OCI-LY3 (cell line): ENCODE data around the gene NKAIN4.

Experiments used
- H2AFZ ChIP-seq: fragments of 200-600, 300-600 bp; shearing (Covaris generic); 2 replicates; pipeline ENCODE4 v1.6.0; 2014; ENCODE audit warnings: antibody characterized with exemption, low read depth, low read length
- H3K27ac ChIP-seq: fragments of 200-600, 300-600 bp; sonication (generic); 2 replicates; pipeline ENCODE4 v1.5.1; 2014; ENCODE audit warnings: mild to moderate bottlenecking, low read length, moderate library complexity, mixed read lengths
- H3K27me3 ChIP-seq: fragments of 200-600, 300-600 bp; sonication (generic); 2 replicates; pipeline ENCODE4 v1.6.1; 2014; ENCODE audit warnings: low read depth, low read length, mixed read lengths
- H3K36me3 ChIP-seq: fragments of 200-600, 300-600 bp; sonication (generic); replicated peaks from 2 replicates; pipeline ENCODE3; 2014; ENCODE audit warnings: low read depth, low read length, mixed read lengths
- H3K4me1 ChIP-seq: fragments of 300-600, 200-600 bp; sonication (generic); 2 replicates; pipeline ENCODE4 v1.6.1; 2014; ENCODE audit warnings: low read length, mixed read lengths
- H3K4me2 ChIP-seq: fragments of 200-600, 300-600 bp; sonication (generic); 2 replicates; pipeline ENCODE4 v1.6.1; 2014; ENCODE audit warnings: low read length, mixed read lengths
- H3K4me3 ChIP-seq: fragments of 300-600, 200-600 bp; sonication (generic); 2 replicates; pipeline ENCODE4 v1.5.1; 2014; ENCODE audit warnings: antibody characterized with exemption, mild to moderate bottlenecking, low read length, moderate library complexity
- H3K79me2 ChIP-seq: fragments of 300-600, 200-600 bp; shearing (Covaris generic); 2 replicates; pipeline ENCODE4 v1.6.1; 2014; ENCODE audit warnings: mild to moderate bottlenecking, low read length, mixed read lengths
- H3K9ac ChIP-seq: fragments of 300-600, 200-600 bp; shearing (Covaris generic); 2 replicates; pipeline ENCODE4 v1.6.0; 2014; ENCODE audit warnings: mild to moderate bottlenecking, low read length, moderate library complexity
- H3K9me3 ChIP-seq: fragments of 200-600, 300-600 bp; shearing (Covaris generic); 2 replicates; pipeline ENCODE4 v1.6.1; 2014; ENCODE audit warnings: low read length, mixed read lengths; ENCODE audit not compliant: insufficient read depth
- H4K20me1 ChIP-seq: fragments of 200-600, 300-600 bp; sonication (generic); 2 replicates; pipeline ENCODE4 v1.6.1; 2016; ENCODE audit warnings: low read length, mixed read lengths; ENCODE audit not compliant: insufficient read depth
- EZH2phosphoT487 ChIP-seq: fragments of 200-600 bp; shearing (Covaris generic); IDR thresholded peaks from 2 replicates; pipeline ENCODE4 v1.6.1; 2018; ENCODE audit warnings: antibody characterized with exemption, mixed run types, low read depth
- TF ChIP-seq, protein P1 (sequence below): fragments of 200-600, 300-600 bp; sonication (generic); IDR thresholded peaks from 2 replicates; pipeline ENCODE4 v1.5.1; 2014; ENCODE audit warnings: antibody characterized with exemption, low read length, low read depth

The NKAIN4 gene

GRCh38 chr20:63288581-63289251 lies 34.5 kb upstream of the NKAIN4 start:
- H3K4me1 ChIP-seq = no peaks in the 10 kb centered on the region
- no peak overlapping the region for H3K4me2 ChIP-seq
- H4K20me1 ChIP-seq = no peaks in the 10 kb centered on the region

GRCh38 chr20:63287697-63288580 lies 33.7 kb upstream of the NKAIN4 start:
- Histone ChIP-seq H3K36me3 (peaks cover 9% of the 10 kb centered on the region), H3K4me3 (no peak overlapping the region), H3K27me3 (no peaks in the 10 kb centered on the region), H3K79me2 (no peaks in the 10 kb centered on the region), H2AFZ (no peak overlapping the region), H3K9me3 (no peaks in the 10 kb centered on the region), H3K4me2 (no peak overlapping the region), H4K20me1 (no peaks in the 10 kb centered on the region), H3K27ac (no peak overlapping the region), H3K4me1 (no peaks in the 10 kb centered on the region), H3K9ac (no peak overlapping the region)
- TF ChIP-seq EZH2phosphoT487 = no peak
- TF ChIP-seq, protein P1, sequence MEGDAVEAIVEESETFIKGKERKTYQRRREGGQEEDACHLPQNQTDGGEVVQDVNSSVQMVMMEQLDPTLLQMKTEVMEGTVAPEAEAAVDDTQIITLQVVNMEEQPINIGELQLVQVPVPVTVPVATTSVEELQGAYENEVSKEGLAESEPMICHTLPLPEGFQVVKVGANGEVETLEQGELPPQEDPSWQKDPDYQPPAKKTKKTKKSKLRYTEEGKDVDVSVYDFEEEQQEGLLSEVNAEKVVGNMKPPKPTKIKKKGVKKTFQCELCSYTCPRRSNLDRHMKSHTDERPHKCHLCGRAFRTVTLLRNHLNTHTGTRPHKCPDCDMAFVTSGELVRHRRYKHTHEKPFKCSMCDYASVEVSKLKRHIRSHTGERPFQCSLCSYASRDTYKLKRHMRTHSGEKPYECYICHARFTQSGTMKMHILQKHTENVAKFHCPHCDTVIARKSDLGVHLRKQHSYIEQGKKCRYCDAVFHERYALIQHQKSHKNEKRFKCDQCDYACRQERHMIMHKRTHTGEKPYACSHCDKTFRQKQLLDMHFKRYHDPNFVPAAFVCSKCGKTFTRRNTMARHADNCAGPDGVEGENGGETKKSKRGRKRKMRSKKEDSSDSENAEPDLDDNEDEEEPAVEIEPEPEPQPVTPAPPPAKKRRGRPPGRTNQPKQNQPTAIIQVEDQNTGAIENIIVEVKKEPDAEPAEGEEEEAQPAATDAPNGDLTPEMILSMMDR = no peak

More at GRCh38 chr20:63288581-63289251, 34.5 kb upstream of the NKAIN4 start:
- no peaks in the 10 kb centered on the region for H3K27me3 ChIP-seq
- H3K36me3 ChIP-seq = peaks cover 9% of the 10 kb centered on the region
- no peaks in the 10 kb centered on the region for H3K79me2 ChIP-seq
- no peak overlapping the region for H2AFZ ChIP-seq
- H3K4me3 ChIP-seq = no peak overlapping the region
- TF ChIP-seq, protein P1 = no peak
- TF ChIP-seq EZH2phosphoT487 = no peak
- no peak overlapping the region for H3K9ac ChIP-seq
- H3K9me3 ChIP-seq = no peaks in the 10 kb centered on the region
- no peak overlapping the region for H3K27ac ChIP-seq

- no peaks in the 10 kb centered on the region for H3K4me1 ChIP-seq
- H3K4me2 ChIP-seq = no peak overlapping the region
- H3K79me2 ChIP-seq = no peaks in the 10 kb centered on the region
- no peak overlapping the region for H3K27ac ChIP-seq
- no peak overlapping the region for H3K9ac ChIP-seq
- no peak overlapping the region for H2AFZ ChIP-seq
- H4K20me1 ChIP-seq = no peaks in the 10 kb centered on the region
- no peak overlapping the region for H3K4me3 ChIP-seq
- peaks cover 9% of the 10 kb centered on the region for H3K36me3 ChIP-seq
- no peaks in the 10 kb centered on the region for H3K27me3 ChIP-seq
- no peak for TF ChIP-seq EZH2phosphoT487
- TF ChIP-seq, protein P1 = no peak
- no peaks in the 10 kb centered on the region for H3K9me3 ChIP-seq
Observed at GRCh38 chr20:63286781-63287696, 32.8 kb upstream of the NKAIN4 start.
